A673 (cell line): ENCODE results near the gene ZNF317. TPM values are rescaled to one million over a fixed set of nuclear protein-coding genes. Genes with fewer than 3 reads are reported as not detected.

Source experiments
- BruUV-seq: library from RNA; stranded (reverse); fragments of 400-500 nt; replicated peaks from 2 replicates; lab custom pipeline; 2021; lab: Mats Ljungman, UMichigan
- CTCF ChIA-PET: fragments of 300-600 bp; sonication (Branson Sonifier 250); formaldehyde crosslinking; loops from one replicate; lab custom pipeline; 2022; ENCODE audit warnings: antibody characterized with exemption; lab: Charles Lee
- POLR2A ChIA-PET: fragments of 300-600 bp; sonication (Branson Sonifier 250); formaldehyde crosslinking; loops from one replicate; lab custom pipeline; 2022; ENCODE audit warnings: antibody characterized with exemption; ENCODE audit not compliant: low non-redundant PET; lab: Charles Lee
- DNase-seq: peaks from one replicate; pipeline ENCODE4 v3.0.0-alpha.2; 2015; ENCODE audit warnings: low spot score
- H3K27ac ChIP-seq: fragments of 200-600 bp; sonication (generic); 2 replicates; pipeline ENCODE4 v1.5.1; 2016; ENCODE audit warnings: mixed run types, low read depth, mild to moderate bottlenecking, mixed read lengths, antibody characterized with exemption, low read length; ENCODE audit not compliant: poor library complexity, severe bottlenecking
- H3K27me3 ChIP-seq: fragments of 200-600 bp; sonication (generic); replicated peaks from 2 replicates; pipeline ENCODE4 v1.6.1; 2017; ENCODE audit warnings: mixed run types, low read depth, mild to moderate bottlenecking, mixed read lengths, antibody characterized with exemption, low read length; ENCODE audit not compliant: insufficient read depth, poor library complexity
- H3K36me3 ChIP-seq: fragments of 200-600 bp; sonication (generic); 2 replicates; pipeline ENCODE4 v1.6.1; 2016; ENCODE audit warnings: mixed run types, mild to moderate bottlenecking, mixed read lengths, antibody characterized with exemption, low read length; ENCODE audit not compliant: insufficient read depth, poor library complexity, severe bottlenecking
- H3K4me1 ChIP-seq: fragments of 200-600 bp; sonication (generic); 2 replicates; pipeline ENCODE4 v1.6.1; 2017; ENCODE audit warnings: mixed run types, mild to moderate bottlenecking, mixed read lengths, antibody characterized with exemption, low read length; ENCODE audit not compliant: insufficient read depth, poor library complexity, severe bottlenecking
- H3K4me3 ChIP-seq: fragments of 200-600 bp; sonication (generic); 2 replicates; pipeline ENCODE4 v1.5.1; 2016; ENCODE audit warnings: low read depth, mixed run types, mild to moderate bottlenecking, mixed read lengths, low read length; ENCODE audit not compliant: poor library complexity, severe bottlenecking
- H3K9me3 ChIP-seq: fragments of 200-600 bp; sonication (generic); 2 replicates; pipeline ENCODE4 v1.6.1; 2016; ENCODE audit warnings: mixed run types, low read depth, mild to moderate bottlenecking, mixed read lengths, antibody characterized with exemption, low read length; ENCODE audit not compliant: poor library complexity, severe bottlenecking
- CTCF ChIP-seq: fragments of 300-800, 200-600 bp; sonication (generic); conservative IDR thresholded peaks from 2 replicates; pipeline ENCODE4 v1.5.1; 2017; ENCODE audit warnings: low read depth, mild to moderate bottlenecking, antibody characterized with exemption, low read length, moderate library complexity, mixed read lengths
- EZH2 ChIP-seq: fragments of 200-600 bp; sonication (generic); IDR thresholded peaks from 2 replicates; pipeline ENCODE4 v1.6.1; 2017; ENCODE audit warnings: borderline replicate concordance, low read depth, mild to moderate bottlenecking, mixed read lengths, antibody characterized with exemption, low read length; ENCODE audit not compliant: poor library complexity, severe bottlenecking
- intact Hi-C: fragments of 100-400 bp; cut with micrococcal nuclease; formaldehyde crosslinking; loops from one replicate; pipeline ENCODE4 v1.10.0; 2022; ENCODE audit not compliant: unreplicated experiment
- total RNA-seq: library from RNA; stranded (reverse); gene quantifications from 2 replicates; pipeline ENCODE4 v1.2.3, GENCODE V29; 2021

The ZNF317 gene
- total RNA-seq, 1 experiment from 2014 or later, result 50.6 TPM

GRCh38 chr19:9178901-9179300, 38.7 kb downstream of the ZNF317 start, which contains the start of gene OR7D2:
Gene OR7D2 (plus strand): TSS chr19:9178979. CDS start chr19:9185782, 6,803 bp downstream.
- TF ChIP-seq EZH2 (no peak), CTCF (no peak)
- DNase-seq, result no peak
- Histone ChIP-seq H3K4me3 (no peak within 1 kb of the TSS), H3K9me3 (no peaks in the 10 kb centered on the region), H3K27ac (no peak within 1 kb of the TSS), H3K27me3 (no peaks in the 10 kb centered on the region), H3K4me1 (no peaks in the 10 kb centered on the region), H3K36me3 (no peaks in the 10 kb centered on the region)
- ChIA-PET POLR2A (no interaction called here), CTCF (no interaction called here)
- no TSS peak for BruUV-seq
- intact Hi-C loops, result no loop called here

DNA sequence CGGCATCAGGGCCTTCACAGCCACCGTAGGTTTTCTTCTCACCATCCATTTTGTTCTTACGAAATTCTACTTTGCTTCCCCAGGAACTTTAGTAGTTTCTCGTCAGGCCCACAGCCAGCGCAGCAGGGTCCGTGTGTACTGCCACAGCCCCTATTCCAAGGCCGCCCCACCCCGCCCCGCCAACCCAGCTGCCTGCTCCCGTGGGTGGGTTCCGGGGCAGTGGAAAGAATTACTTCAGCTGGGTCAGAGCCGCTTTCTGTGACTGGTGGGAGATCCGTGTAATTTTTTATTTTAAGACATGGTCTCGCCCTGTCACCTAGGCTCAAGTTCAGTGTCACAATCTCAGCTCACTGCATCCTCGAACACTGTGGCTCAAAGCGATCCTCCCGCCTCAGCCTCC, 42.8 kb downstream of the ZNF317 start:
- H3K4me3 ChIP-seq, result no peak overlapping the region
- no peak for DNase-seq
- H3K9me3 ChIP-seq, result no peaks in the 10 kb centered on the region
- no peak overlapping the region for H3K27ac ChIP-seq
- intact Hi-C loops, result no loop called here
- TF ChIP-seq EZH2 (no peak), CTCF (no peak)
- H3K4me1 ChIP-seq, result no peaks in the 10 kb centered on the region
- CTCF ChIA-PET, result no interaction called here
- POLR2A ChIA-PET, result no interaction called here
- BruUV-seq, result no TSS peak
- H3K27me3 ChIP-seq, result no peaks in the 10 kb centered on the region
- H3K36me3 ChIP-seq, result no peaks in the 10 kb centered on the region

- POLR2A ChIA-PET, result no interaction called here
- no peak for TF ChIP-seq EZH2
- no peak for TF ChIP-seq CTCF
- intact Hi-C loops, result no loop called here
Observed at GRCh38 chr19:9187191-9187590, 47.0 kb downstream of the ZNF317 start.

More at GRCh38 chr19:9187191-9187590, 47.0 kb downstream of the ZNF317 start:
- Histone ChIP-seq H3K27ac (no peak overlapping the region), H3K36me3 (no peaks in the 10 kb centered on the region), H3K4me3 (no peak overlapping the region), H3K9me3 (no peaks in the 10 kb centered on the region), H3K4me1 (no peaks in the 10 kb centered on the region), H3K27me3 (peaks cover 3% of the 10 kb centered on the region)
- CTCF ChIA-PET, result no interaction called here
- no peak for DNase-seq
- BruUV-seq, result no TSS peak
